Measurements from ENCODE around the gene KAT14.

Gene KAT14

DNA sequence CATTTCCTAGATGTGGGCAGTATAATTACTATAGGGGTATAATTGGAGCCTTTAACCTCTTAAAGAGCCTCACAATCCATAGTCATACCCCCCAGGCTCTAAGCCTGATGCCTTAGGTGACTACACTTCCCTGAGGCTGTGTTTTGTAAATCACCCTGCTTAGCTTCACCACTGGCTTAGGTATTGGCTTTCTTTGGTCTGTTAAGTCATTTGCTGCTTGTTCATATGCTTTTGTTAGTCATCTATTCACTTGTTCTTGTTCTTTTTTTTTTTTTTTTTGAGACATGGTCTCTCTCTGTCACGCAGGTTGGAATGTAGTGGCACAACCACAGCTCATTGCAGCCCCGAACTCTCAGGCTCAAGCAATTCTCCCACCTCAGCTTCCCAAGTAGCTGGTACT is 26.7 kb downstream of the KAT14 start:
- H3K9me3 ChIP-seq (ENCODE audit: control insufficient read depth, insufficient read depth, low read length) = no peaks in the 10 kb centered on the region
- no peaks in the 10 kb centered on the region for H3K4me1 ChIP-seq (ENCODE audit: control insufficient read depth, low read length)
- H3F3A ChIP-seq (ENCODE audit: control insufficient read depth, insufficient read depth) = no peaks in the 10 kb centered on the region

GRCh38 chr20:18165553-18165952 is 27.9 kb downstream of the KAT14 start:
- no peak overlapping the region for H3K4me2 ChIP-seq (ENCODE audit: low read length)
- 0 out of 2 replicates have a peak, but pooled peaks cover 2% of the 10 kb centered on the region for H4K20me1 ChIP-seq (ENCODE audit: control insufficient read depth, insufficient read depth, low read depth, low read length)
- H3K4me3 ChIP-seq (ENCODE audit: low read length) = no peak overlapping the region
- H3F3A ChIP-seq (ENCODE audit: control insufficient read depth, insufficient read depth) = no peaks in the 10 kb centered on the region
- TF ChIP-seq, protein P1, sequence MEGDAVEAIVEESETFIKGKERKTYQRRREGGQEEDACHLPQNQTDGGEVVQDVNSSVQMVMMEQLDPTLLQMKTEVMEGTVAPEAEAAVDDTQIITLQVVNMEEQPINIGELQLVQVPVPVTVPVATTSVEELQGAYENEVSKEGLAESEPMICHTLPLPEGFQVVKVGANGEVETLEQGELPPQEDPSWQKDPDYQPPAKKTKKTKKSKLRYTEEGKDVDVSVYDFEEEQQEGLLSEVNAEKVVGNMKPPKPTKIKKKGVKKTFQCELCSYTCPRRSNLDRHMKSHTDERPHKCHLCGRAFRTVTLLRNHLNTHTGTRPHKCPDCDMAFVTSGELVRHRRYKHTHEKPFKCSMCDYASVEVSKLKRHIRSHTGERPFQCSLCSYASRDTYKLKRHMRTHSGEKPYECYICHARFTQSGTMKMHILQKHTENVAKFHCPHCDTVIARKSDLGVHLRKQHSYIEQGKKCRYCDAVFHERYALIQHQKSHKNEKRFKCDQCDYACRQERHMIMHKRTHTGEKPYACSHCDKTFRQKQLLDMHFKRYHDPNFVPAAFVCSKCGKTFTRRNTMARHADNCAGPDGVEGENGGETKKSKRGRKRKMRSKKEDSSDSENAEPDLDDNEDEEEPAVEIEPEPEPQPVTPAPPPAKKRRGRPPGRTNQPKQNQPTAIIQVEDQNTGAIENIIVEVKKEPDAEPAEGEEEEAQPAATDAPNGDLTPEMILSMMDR (IDR thresholded peaks at IDR 0.05; ENCODE audit: low read depth, low read length, poor library complexity, severe bottlenecking) = no peak
- TF ChIP-seq EZH2phosphoT487 (IDR thresholded peaks at IDR 0.05; ENCODE audit: borderline replicate concordance, low read length) = no peak
- no peaks in the 10 kb centered on the region for H3K9me3 ChIP-seq (ENCODE audit: control insufficient read depth, insufficient read depth, low read length)
- peaks cover 78% of the 10 kb centered on the region for H3K36me3 ChIP-seq (ENCODE audit: control insufficient read depth, low read length)
- no peaks in the 10 kb centered on the region for H3K27me3 ChIP-seq (ENCODE audit: control insufficient read depth, low read length)
- no peaks in the 10 kb centered on the region for H3K4me1 ChIP-seq (ENCODE audit: control insufficient read depth, low read length)
- no peaks in the 10 kb centered on the region for H3K9me2 ChIP-seq (replicated peaks; ENCODE audit: control insufficient read depth, low read length)
- no peak overlapping the region for H3K27ac ChIP-seq (ENCODE audit: low read depth, low read length)
- peaks cover 63% of the 10 kb centered on the region for H3K79me2 ChIP-seq (ENCODE audit: control insufficient read depth, low read length)

More for the DNA sequence above, 26.7 kb downstream of the KAT14 start:
- no peak overlapping the region for H3K4me3 ChIP-seq (ENCODE audit: low read length)
- H3K36me3 ChIP-seq (ENCODE audit: control insufficient read depth, low read length) = peaks cover 79% of the 10 kb centered on the region
- no peak overlapping the region for H3K27ac ChIP-seq (ENCODE audit: low read depth, low read length)
- H3K4me2 ChIP-seq (ENCODE audit: low read length) = no peak overlapping the region
- no peak for TF ChIP-seq EZH2phosphoT487 (IDR thresholded peaks at IDR 0.05; ENCODE audit: borderline replicate concordance, low read length)
- TF ChIP-seq, protein P1 (IDR thresholded peaks at IDR 0.05; ENCODE audit: low read depth, low read length, poor library complexity, severe bottlenecking) = no peak
- 0 out of 2 replicates have a peak, but pooled peaks cover 2% of the 10 kb centered on the region for H4K20me1 ChIP-seq (ENCODE audit: control insufficient read depth, insufficient read depth, low read depth, low read length)
- no peaks in the 10 kb centered on the region for H3K27me3 ChIP-seq (ENCODE audit: control insufficient read depth, low read length)
- peaks cover 53% of the 10 kb centered on the region for H3K79me2 ChIP-seq (ENCODE audit: control insufficient read depth, low read length)
- H3K9me2 ChIP-seq (replicated peaks; ENCODE audit: control insufficient read depth, low read length) = no peaks in the 10 kb centered on the region

GRCh38 chr20:18166241-18166881 is 28.7 kb downstream of the KAT14 start:
- Histone ChIP-seq H3F3A (ENCODE audit: control insufficient read depth, insufficient read depth) (no peaks in the 10 kb centered on the region), H3K27me3 (ENCODE audit: control insufficient read depth, low read length) (no peaks in the 10 kb centered on the region), H4K20me1 (ENCODE audit: control insufficient read depth, insufficient read depth, low read depth, low read length) (0 out of 2 replicates have a peak, but pooled peaks cover 2% of the 10 kb centered on the region), H3K36me3 (ENCODE audit: control insufficient read depth, low read length) (peaks cover 82% of the 10 kb centered on the region), H3K4me1 (ENCODE audit: control insufficient read depth, low read length) (no peaks in the 10 kb centered on the region), H3K9me3 (ENCODE audit: control insufficient read depth, insufficient read depth, low read length) (no peaks in the 10 kb centered on the region), H3K4me3 (ENCODE audit: low read length) (no peak overlapping the region), H3K4me2 (ENCODE audit: low read length) (no peak overlapping the region), H3K27ac (ENCODE audit: low read depth, low read length) (no peak overlapping the region), H3K79me2 (ENCODE audit: control insufficient read depth, low read length) (peaks cover 70% of the 10 kb centered on the region), H3K9me2 (replicated peaks; ENCODE audit: control insufficient read depth, low read length) (no peaks in the 10 kb centered on the region)
- no peak for TF ChIP-seq EZH2phosphoT487 (IDR thresholded peaks at IDR 0.05; ENCODE audit: borderline replicate concordance, low read length)
- TF ChIP-seq, protein P1 (IDR thresholded peaks at IDR 0.05; ENCODE audit: low read depth, low read length, poor library complexity, severe bottlenecking) = no peak
